Posterior cingulate gyrus (tissue), 11 donors: ENCODE measurements around the gene XRN2.

Source experiments
- DNase-seq, 10 donors: peaks; one replicate each; pipeline versions ENCODE4 v3.0.0 to v3.0.0-alpha.2; 2020 to 2021; ENCODE audit warnings: mixed read lengths in 3 of 10
- intact Hi-C: fragments of 100-400 bp; cut with DNase I; formaldehyde crosslinking; loops from one replicate; pipeline ENCODE4 v1.15.1; 2023

XRN2 gene

DNA sequence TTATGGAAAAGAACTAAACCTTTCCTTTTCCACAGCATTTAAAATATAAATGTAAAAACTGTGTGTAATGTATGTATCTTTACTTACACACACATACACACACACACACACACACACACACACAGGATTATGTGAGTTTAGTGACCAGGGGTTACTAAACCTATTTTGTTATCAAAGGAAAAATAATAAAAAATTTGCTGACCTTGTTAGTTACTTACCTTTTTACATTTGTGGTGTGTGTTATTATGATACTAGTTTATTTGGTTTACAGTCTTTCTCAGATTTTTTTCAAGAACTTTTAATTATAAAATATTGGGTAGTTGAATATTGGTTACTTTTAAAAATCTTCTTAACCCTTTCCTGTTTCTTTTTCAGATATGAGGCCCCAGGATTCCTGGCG is 78.5 kb downstream of the XRN2 start:
- intact Hi-C loops = no loop called here
- DNase-seq = no peak

DNA sequence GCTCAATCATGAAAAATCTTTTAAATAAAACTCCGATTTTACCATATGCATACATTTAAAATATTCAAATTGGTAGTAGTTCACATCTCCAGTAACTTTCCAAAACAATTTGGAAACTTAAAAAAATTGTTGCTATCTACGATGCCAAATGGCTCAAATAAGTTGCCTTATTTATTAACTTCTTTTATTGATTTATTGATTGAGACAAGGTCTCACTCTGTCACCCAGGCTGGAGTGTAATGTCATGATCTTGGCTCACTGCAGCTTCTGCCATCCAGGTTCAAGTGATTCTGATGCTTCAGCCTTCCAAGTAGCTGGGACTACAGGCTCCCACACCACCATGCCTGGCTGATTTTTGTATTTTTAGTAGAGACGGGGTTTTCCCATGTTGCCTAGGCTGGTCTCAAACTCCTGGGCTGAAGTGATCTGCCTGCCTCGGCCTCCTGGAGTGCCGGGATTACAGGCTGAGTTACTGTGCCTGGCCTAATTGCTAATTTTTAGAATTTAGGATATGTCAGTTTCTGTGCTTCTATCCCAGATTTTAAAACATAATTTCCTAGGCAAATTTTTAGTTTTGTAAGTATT is 81.3 kb downstream of the XRN2 start:
- intact Hi-C loops = no loop called here
- no peak for DNase-seq

DNA sequence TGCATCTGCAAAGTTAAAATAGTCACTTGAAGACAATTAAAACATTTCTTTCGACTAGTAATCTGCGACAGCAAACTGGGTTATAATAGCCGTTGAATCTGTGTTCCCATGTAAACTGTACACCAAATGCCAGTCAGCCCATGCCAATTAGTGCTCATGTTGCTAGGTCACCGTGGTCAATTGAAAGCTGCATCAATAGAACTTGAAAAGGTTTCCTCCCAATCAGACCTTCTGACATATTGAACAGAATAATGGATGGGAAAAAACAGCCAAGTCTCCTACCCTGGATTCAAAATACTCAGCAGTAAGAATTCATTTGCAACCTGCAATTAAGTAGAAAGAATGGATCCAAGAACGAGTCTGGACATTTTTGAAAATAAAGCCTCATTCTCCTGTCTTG is 83.0 kb downstream of the XRN2 start:
- DNase-seq = no peak
- intact Hi-C loops = no loop called here

DNA sequence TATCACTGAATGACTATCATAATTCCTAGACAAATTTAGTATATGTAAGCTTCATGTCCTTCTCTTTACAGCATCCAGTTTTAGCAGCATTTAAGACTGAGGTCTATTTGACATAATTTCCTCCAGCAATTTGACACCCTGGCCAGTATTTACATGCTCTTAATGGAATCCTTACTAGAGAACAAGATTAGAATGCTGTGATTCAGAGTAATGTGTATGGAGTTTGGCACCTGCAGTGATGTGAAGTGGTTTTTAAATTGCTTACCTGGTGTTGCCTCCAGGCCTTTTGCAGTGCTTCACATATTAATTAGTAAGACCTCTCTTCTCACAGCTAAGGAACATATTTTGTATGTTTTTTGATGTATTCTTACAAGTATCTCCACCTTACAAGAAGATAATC is 84.4 kb downstream of the XRN2 start:
- intact Hi-C loops = no loop called here
- no peak for DNase-seq

DNA sequence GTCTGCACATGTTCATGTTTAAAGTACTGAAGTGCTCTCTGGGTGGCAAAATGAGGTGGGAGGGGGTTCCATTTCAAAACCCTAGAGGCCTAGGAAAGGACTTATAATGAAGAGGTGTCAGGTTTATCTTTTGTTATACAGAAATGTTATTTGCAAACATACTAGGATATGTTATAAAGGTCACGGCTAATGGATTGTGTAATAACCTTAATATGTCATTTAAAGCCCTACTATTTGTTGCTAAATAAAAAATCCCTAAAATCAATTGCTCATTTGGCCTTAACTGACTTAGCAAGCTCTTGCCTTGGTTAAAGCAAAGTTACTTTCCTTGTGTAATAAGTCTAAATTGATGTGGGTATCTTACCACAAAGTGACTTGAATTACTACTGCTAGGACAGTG is 85.4 kb downstream of the XRN2 start:
- intact Hi-C loops = no loop called here
- DNase-seq = no peak

DNA sequence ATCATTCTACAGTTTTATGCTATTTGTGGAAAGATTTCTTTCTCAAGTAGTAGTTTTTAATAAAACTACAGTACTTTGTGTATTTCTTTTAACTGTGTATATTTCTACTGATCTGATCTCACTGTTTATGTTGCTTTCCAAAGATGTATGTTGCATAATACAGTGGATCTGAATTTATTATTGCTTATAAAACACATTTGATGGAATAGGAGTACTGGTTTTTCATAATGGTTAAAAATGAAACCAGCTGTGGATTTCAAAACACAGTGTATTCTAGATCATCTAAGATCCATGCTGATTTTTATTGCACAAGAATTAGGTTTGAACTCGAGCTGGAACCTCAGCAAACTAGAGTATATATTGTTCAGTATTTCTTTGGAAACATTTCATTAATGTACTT is 86.2 kb downstream of the XRN2 start:
- intact Hi-C loops = no loop called here
- DNase-seq = no peak

DNA sequence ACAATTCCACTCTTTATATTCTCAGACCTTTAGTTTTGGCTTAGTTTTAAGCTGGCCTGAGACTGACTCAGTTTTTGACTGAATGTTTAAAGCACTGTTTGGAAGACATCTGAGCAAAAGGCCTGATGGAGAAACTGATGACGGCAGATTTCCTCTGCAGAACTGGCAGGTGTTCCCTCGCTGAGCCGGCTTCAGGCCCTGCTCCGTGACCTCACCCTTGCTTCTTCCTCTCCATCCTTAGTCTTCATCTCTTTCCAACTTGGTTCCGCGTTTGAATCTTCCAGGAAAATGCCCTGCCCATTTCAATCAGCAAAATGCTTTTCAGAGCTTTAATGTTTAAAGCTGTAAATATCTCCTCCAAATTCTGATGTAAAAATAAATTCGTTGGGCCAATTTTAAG is 87.6 kb downstream of the XRN2 start:
- DNase-seq = no peak
- intact Hi-C loops = no loop called here

DNA sequence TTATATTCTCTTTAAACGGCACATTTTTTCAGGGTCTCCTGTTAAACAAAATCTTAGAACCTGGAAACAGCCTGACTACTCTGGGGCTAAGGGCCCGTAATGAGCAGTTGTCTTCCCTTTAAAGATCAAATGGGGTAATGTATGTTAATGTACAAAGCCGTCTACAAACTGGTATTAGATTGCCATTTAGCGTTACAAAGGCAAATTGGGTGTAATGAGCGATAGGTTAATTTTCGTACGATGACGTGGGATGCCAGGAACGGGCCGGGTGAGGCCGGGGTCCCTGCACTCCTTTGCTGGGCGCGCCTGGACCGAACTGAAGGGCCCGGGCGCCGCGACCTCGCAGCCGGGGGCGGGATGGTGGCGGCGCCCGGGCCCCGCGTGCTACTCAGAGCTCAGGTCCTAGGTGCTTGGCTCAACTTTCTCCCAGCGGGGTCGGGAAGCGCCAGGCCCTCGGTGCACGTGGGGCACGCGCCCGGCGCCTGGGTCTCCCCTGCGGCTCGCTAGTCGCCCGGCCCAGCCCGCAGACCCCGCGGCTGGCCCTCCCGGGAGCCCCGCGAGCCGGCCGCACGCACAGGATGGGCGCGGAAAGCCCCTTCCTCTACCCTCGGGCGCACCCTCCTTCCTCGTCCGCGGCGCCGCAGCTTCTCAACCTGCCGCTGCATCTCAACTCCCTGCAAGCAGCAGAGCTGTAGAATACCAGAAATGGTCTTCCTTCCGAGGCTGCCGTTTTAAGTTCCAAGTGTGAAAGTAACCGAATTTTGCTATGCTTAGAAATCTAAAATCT is 88.2 kb downstream of the XRN2 start:
- peak in 2 of 10 donors; percentile 43 to 65 for DNase-seq
- intact Hi-C loops = no loop called here

DNA sequence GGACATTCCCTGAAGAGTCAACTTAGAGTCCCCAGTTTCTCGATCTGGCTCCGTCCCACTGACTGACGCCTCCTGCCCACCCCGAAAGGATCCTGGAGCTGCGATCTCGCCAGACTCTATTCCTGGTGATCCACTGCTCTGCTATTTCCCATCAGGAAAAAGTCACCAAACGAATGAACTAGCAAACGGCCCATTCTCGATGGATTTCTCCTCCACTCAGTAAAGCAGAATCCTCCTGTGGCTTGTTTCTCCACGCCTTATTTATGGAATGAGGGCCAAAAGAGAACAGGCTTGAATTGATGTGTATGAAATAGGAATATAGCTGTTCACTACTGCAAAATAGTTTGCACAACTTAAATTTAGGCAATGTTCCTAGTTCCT is 88.8 kb downstream of the XRN2 start:
- intact Hi-C loops = no loop called here
- no peak for DNase-seq

DNA sequence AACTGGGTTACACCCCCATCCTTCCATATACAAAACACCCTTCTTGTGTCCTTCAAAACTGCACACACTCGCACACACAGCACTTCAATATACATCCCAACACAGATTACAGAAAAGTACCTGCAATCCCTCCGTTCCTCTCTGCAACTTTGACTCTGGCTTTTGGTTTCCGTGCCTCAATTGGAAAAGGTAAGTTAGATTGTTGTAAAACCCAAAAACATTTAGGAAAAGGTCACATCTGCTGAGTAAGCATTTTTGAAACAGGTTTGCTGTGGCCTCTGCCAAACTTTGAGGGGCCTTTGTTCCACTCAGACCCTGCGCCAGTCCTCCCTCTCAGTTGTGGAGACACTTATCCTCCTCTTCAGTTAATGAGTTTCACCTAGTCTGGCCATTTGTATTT is 90.0 kb downstream of the XRN2 start:
- intact Hi-C loops = no loop called here
- no peak for DNase-seq

DNA sequence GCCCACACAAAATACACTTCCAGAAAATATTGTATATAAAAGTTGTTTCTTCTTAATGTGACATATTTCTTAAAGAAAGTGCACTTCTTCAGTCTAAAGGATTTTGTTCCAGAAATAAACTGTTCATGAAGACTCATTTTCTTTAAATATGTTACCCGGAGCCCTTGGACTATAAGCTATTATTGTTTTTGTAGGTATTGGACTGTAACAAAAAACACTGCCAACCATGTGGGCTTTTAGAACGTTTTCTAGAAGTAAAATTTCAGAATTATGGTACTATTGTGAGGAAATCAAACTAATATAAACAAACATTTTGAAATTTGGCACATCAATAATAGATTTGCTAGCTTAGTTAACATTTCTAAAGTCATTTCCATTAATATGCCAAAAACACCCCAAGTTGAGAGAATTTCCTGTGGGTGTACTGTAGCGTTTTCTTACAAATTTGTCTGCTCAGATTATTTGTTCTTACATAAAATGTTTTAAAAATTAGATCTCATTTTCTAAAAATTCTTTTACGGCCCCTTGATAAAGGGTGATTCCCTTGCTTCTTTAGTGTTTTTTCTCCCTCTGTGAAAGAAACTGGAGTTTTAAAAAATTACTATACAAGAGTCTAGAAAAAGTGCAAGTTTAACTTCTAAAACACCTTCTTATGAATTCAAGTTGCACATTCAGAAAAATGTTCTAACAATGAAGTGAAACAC is 90.8 kb downstream of the XRN2 start:
- intact Hi-C loops = no loop called here
- DNase-seq = no peak

DNA sequence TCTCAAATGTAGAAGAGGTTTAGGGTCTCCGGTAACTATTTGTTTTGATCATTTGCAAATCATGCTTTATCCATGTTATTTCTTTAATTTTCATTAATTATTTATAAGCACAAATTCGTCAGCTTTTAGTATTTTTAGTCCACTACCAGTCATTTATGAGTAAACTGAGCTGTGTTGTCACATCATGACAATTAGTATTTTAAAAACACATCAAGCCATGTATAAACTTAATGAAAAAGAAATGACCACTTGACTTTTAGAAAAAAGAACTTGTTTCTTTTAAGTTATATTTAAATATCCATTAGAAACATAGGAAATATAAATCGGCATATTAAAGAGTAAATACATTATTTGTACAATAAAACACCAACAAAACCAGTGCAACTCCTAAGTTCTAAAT is 91.4 kb downstream of the XRN2 start:
- DNase-seq = no peak
- intact Hi-C loops = no loop called here

DNA sequence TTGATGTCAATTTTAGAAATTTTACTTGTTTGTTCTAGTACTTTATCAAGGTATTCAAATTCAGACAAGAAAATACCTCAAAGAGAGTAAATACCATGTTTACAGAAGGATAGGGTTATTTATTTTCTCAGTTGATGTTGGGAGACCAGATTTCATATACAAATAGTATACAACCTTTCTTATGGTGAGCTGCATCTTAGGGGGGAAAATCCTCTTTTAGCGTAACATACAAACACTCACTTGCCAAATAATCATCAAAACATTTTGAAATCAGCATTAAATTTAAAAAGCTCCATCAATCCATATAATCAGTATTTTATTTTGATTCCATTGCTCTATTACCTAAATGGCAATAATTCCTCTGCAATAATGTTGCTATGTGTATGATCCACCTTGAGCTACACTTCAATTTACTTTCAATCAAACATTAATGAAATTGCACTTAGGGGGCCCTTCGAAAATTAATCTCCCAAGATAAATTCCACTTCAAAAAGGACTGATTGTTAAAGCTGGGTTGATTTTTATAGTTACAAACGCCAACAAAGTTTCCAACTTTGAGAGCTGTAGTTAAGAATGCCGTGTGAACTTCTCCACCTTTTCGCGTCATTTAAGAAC is 92.0 kb downstream of the XRN2 start:
- intact Hi-C loops = no loop called here
- no peak for DNase-seq

DNA sequence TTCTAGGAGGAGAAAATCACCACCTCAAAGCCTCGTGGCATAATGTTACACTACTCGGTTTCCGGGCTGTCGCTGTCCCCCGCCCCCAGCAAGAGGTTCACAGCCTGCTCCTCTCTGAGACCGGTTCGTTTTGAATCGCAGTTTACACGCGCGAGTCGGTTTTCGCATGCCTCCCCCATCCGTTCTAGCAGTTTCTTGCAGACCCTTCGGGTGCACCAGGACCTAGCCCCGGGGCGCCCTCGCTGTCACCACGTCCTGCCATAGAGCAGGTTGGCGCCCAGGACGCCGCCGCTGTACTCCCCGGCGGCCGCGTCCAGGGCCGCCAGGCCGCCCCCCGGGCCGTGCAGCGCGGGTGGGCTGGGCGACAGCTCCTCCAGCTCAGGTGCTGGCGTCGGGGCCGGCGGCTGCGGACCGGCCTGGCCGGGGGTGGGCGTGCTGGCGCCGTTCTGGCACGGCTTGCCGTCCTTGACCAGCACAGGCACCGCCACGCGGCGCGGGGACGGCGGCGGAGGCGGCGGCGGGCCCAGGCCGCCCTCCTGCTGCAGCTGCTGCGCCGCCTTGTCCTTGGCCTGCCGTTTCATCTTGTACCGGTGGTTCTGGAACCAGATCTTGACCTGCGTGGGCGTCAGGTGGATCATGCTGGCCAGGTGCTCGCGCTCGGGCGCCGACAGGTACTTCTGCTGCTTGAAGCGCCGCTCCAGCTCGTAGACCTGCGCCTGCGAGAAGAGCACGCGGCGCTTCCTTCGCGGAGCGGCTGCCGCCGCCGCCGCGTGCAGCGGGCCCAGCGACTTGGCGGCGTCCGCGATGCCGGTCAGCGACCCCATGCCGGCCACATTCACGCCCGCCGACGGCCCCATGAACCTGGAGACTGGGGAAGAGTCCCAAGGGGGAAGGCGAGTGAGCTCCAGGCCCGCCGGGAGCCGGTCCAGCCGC is 92.8 kb downstream of the XRN2 start:
- DNase-seq = peak in 3 of 10 donors; percentile 9 to 73 (median 57)
- intact Hi-C loops = no loop called here

DNA sequence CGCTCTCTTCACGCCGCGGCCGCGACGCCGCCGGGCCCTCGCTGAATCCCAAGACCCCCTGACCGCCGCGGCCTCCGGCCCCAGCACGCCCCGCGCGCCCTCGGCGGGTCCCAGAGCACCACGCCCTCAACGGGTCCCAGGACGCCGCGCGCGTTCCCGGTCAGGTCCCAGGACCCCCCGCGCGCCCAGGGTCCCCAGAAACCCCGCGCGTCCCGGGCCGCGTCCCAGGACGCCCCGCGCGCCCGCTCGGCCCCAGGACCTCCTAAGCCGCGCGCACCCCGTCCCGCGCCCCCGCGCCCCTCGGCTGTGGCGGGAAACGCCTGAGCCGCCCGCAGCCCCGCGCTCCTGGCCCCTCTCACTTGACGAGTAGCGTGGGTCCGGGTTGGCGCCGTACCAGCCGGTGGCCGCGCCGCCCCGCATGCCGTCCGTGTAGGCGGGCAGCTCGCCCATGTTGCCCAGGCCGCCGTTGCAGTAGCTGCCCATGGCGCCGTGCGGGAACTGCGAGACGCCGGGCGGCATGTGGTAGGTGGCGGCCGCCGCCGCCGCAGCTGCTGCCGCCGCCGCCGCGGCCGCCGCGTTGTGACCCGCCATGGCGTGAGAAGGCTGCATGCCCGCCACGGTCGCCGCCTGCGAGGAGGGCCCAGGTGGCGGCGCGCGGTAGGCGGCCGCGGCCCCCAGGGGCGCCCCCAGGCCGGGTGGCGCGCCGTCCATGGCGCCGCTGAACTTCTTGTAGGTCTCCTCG is 93.6 kb downstream of the XRN2 start:
- DNase-seq = peak in 3 of 10 donors; percentile 13 to 75 (median 52)
- intact Hi-C loops = no loop called here

DNA sequence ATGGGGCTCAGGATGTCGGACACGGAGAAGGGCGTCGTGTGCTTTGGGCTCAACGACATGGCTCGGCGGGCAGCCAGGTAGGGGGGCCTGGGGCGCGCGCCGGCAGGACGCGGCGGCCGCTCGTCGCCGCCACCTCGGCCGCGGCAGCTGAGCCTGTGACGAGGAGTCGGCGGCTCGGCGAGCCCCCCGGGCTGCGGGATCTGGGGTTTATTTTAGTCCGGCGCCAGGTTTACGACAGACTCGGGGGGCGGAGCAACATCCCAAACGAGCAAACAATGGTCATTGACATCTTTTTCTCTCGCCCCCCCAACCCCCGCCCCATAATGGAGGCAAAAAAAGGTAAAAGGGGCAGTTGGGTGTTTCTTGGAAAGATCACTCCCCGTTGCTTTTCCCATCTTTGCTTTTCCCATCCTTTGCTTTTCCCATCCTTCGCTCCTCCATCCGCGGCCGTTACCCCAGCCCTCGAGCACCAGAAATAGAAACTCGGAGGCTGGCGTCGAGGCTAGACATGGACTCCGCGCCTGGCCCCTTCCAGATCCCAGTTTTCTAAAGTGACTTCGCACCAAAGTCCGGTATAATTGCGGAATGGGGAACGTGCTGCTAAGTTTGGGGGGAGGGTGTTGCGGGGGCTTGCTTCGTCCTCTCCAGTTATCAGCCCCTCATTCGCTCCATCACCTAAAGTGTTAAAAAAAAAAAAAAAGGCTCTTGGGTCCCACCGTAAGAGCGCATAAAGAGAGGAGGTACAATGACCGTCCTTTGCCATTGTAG is 94.4 kb downstream of the XRN2 start, which contains the start of gene NKX2-4:
Gene NKX2-4, minus strand, starts transcription at position 186 of the 768 bp plus-strand sequence. Its CDS starts 127 bp downstream, at position 59.
- intact Hi-C loops = no loop called here
- DNase-seq = peak in 2 of 10 donors; percentile 45 to 79

DNA sequence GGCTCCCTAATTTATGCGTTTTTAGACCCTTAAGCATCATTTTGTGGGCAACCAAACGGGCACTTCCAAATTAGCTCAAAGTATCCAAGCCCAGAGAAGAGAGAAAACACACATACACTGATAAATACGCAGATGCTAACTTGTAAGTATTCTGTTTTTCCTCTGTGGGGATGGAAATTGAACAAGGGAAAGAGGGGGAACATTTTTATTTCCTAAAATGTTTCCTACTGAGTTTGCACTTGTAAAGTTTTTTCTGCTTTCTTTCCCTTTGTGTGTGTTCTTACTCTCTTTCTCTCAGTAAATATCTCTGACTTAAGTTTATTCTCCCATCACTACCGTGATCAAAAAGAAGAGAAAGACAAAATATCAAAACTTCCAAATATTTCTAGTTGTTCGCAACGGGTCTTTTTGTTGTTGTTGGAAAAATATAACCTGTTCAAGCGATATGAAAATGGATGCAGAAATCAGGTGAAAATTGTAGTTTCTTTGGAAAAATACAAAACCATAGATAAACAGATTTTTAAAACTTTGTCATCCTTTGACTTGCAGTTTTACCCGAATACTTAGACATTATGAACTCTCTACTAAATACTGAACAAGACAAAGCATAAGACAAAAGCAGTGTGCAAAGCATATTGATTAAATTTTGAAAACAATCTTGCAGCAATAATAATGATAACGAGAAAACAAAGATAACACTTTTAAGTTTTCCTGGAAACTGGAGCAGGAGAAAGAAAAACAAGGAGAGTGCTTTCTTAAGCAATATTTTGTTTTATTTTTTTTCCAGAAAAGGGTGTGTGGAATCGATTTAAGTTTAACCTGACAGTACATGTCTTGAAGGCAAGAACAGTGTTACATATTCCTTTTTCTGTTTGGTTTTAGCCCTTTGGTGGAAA is 95.2 kb downstream of the XRN2 start:
- intact Hi-C loops = no loop called here
- no peak for DNase-seq

DNA sequence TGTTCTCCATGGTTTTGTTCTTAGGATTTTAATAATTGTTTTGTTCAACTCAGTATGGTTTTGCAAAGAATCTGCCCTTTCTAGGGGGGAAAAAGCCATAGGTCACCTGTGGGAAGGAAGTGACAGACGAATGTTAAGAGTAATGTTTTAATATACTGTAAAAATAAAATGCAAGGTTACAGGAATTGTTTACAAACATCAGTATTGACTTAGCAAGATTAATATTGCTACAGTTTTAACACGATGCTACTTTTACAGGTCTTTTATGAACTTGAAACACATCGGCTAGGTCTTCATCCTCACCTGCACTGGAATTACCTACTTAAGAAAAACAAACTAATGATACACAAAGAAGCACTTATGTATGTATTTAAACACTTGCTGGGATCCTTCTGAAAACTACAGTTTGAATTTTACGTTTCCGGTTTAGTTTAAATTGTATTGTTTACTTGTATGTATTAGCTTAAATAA is 95.9 kb downstream of the XRN2 start:
- no peak for DNase-seq
- intact Hi-C loops = no loop called here
